K562 (cell line): ENCODE results near the gene SIRT5. TPM values are rescaled to one million over a fixed set of nuclear protein-coding genes. Genes with fewer than 3 reads are reported as not detected.

Source experiments
- ATAC-seq: fragments of 200-7000 bp; cut with Tn5 transposase; 3 replicates; pipeline ENCODE4 v1.9.1; 2020; ENCODE audit warnings: moderate library complexity
- BruUV-seq: library from RNA; stranded (reverse); fragments of 400-500 nt; replicated peaks from 2 replicates; lab custom pipeline; 2021; lab: Mats Ljungman, UMichigan
- CTCF ChIA-PET: fragments of 300-600 bp; formaldehyde crosslinking; extraction: SDS; loops from one replicate; lab custom pipeline; 2021; ENCODE audit warnings: low intra/inter-chr PET ratio; lab: Yijun Ruan, JAX
- POLR2A ChIA-PET: fragments of 300-600, 350-650 bp; sonication (Branson Sonifier 250); formaldehyde crosslinking; extraction: SDS; loops from one replicate; lab custom pipeline; 2021; ENCODE audit warnings: antibody characterized with exemption, inconsistent platforms; lab: Yijun Ruan, JAX
- DNase-seq, 4 experiments: peaks; one replicate each; pipeline versions ENCODE4 v3.0.0 to v3.0.0-alpha.2; 2011 to 2018; ENCODE audit warnings: low spot score in 3 of 4, mixed read lengths in 3 of 4; ENCODE audit errors: extremely low read depth in 1 of 4
- FAIRE-seq: peaks from 2 replicates; lab custom pipeline; 2011; peaks lifted over from hg19 to GRCh38; lab: Jason Lieb, UNC
- H2AFZ ChIP-seq: 2 replicates; pipeline ENCODE4 v1.6.0; 2011; ENCODE audit warnings: low read depth, low read length, control low read depth, inconsistent platforms
- H3K27ac ChIP-seq: fragments of 200-600 bp; 3 replicates; pipeline ENCODE4 v1.8.0; 2011; ENCODE audit warnings: low read depth, mild to moderate bottlenecking, control low read depth, inconsistent platforms, low read length, moderate library complexity, mixed read lengths; ENCODE audit errors: extremely low read depth
- H3K27me3 ChIP-seq, 2 experiments: fragments of 300-600 bp in 1 of 2; 2 replicates in 1 of 2; 3 replicates in 1 of 2; pipeline versions ENCODE4 v1.6.0 to v1.8.0; 2011; ENCODE audit warnings: inconsistent platforms in 2 of 2, low read length in 2 of 2, mild to moderate bottlenecking in 1 of 2, mixed read lengths in 1 of 2, moderate library complexity in 1 of 2; ENCODE audit not compliant: control insufficient read depth in 2 of 2, insufficient read depth in 2 of 2
- H3K36me3 ChIP-seq: fragments of 300-600 bp; 3 replicates; pipeline ENCODE4 v1.8.0; 2011; ENCODE audit warnings: mild to moderate bottlenecking, low read length, inconsistent platforms; ENCODE audit not compliant: control insufficient read depth, insufficient read depth
- H3K4me1 ChIP-seq, 2 experiments: fragments of 200-600 bp in 1 of 2; replicated peaks in 1 of 2; 2 replicates in 1 of 2; 3 replicates in 1 of 2; pipeline versions ENCODE4 v1.5.1 to v1.8.0; 2011; ENCODE audit warnings: inconsistent platforms in 2 of 2, low read length in 2 of 2, mild to moderate bottlenecking in 1 of 2, mixed read lengths in 1 of 2, moderate library complexity in 1 of 2; ENCODE audit not compliant: control insufficient read depth in 2 of 2, insufficient read depth in 2 of 2
- H3K4me2 ChIP-seq: 2 replicates; pipeline ENCODE4 v1.6.1; 2011; ENCODE audit warnings: low read length, control low read depth, inconsistent platforms, mixed read lengths; ENCODE audit not compliant: insufficient read depth
- H3K4me3 ChIP-seq: fragments of 200-600 bp; sonication (generic), shearing (Covaris generic); 2 replicates; pipeline ENCODE4 v1.5.1; 2016; ENCODE audit warnings: control low read depth, inconsistent platforms
- H3K79me2 ChIP-seq: fragments of 200-600 bp; 3 replicates; pipeline ENCODE4 v1.8.0; 2011; ENCODE audit warnings: low read length, inconsistent platforms; ENCODE audit not compliant: control insufficient read depth, insufficient read depth
- H3K9ac ChIP-seq, 2 experiments: 2 replicates each; pipeline versions ENCODE4 v1.6.0 to v1.6.1; 2011; ENCODE audit warnings: low read depth in 2 of 2, low read length in 2 of 2, control low read depth in 1 of 2, inconsistent platforms in 1 of 2, mild to moderate bottlenecking in 1 of 2, mixed read lengths in 1 of 2; ENCODE audit not compliant: insufficient read depth in 1 of 2
- H3K9me1 ChIP-seq: one replicate; pipeline ENCODE4 v1.6.0; 2011; ENCODE audit warnings: inconsistent platforms, mild to moderate bottlenecking, low read length, moderate library complexity; ENCODE audit not compliant: control insufficient read depth, insufficient read depth
- H3K9me3 ChIP-seq: replicated peaks from 2 replicates; pipeline ENCODE4 v1.5.1; 2011; ENCODE audit warnings: low read depth, low read length, inconsistent platforms; ENCODE audit not compliant: control insufficient read depth, insufficient read depth
- H4K20me1 ChIP-seq: replicated peaks from 2 replicates; pipeline ENCODE4 v1.6.1; 2011; ENCODE audit warnings: low read length, inconsistent platforms, mixed read lengths; ENCODE audit not compliant: control insufficient read depth, insufficient read depth
- CEBPG ChIP-seq, 3 experiments: fragments of 200-800 bp in 1 of 3; sonication (Bioruptor generic) in 1 of 3; sonication (generic) in 1 of 3; formaldehyde crosslinking in 1 of 3; IDR thresholded peaks in 2 of 3; conservative IDR thresholded peaks in 1 of 3; 2 replicates each; pipeline versions ENCODE4 v1.6.1 to v1.8.0; 2016 to 2022; ENCODE audit warnings: missing compliant biosample characterization in 2 of 3, missing genetic modification characterization in 2 of 3, mild to moderate bottlenecking in 1 of 3, missing genetic modification reagents in 1 of 3
- NR4A1 ChIP-seq, 2 experiments: fragments of 250-450 bp in 1 of 2; fragments of 450-650 bp in 1 of 2; sonication (Bioruptor Pico) in 1 of 2; IDR thresholded peaks; 2 replicates each; pipeline versions ENCODE4 v1.4.0 to v1.6.1; 2016 to 2020; ENCODE audit warnings: mild to moderate bottlenecking in 2 of 2, missing compliant biosample characterization in 1 of 2, missing genetic modification characterization in 1 of 2, moderate library complexity in 1 of 2
- WGBS: fragments of 100-300 bp; shearing (Covaris generic); methylation state at CpG from one replicate; pipeline ENCODE4 v1.1.6; 2016; ENCODE audit warnings: low coverage, mixed read lengths; ENCODE audit not compliant: insufficient coverage; ENCODE audit errors: missing lambda C conversion rate; 5-methylcytosine and 5-hydroxymethylcytosine counted together
- in situ Hi-C: fragments of 300-500 bp; cut with MboI; formaldehyde crosslinking; loops from 4 replicates; pipeline ENCODE4 v1.15.0; 2018; ENCODE audit warnings: inconsistent platforms, mixed read lengths
- intact Hi-C: fragments of 100-400 bp; cut with micrococcal nuclease; formaldehyde crosslinking; loops from 2 replicates; pipeline ENCODE4 v1.14.2; 2022
- polyA plus RNA-seq, 8 experiments: library from polyadenylated mRNA; depleted of rRNA in 4 of 8; stranded (reverse) in 5 of 8; unstranded in 3 of 8; fragments of >200 nt; fragmentation: Nextera tagmentation in 2 of 8; fragmentation: Illumina TruSeq in 1 of 8; extraction: Ambion mirVana in 2 of 8; extraction: Trizol in 1 of 8; gene quantifications; 2 replicates each; pipeline versions ENCODE4 v1.2.1 to v1.2.3, GENCODE V29; 2011 to 2014; ENCODE audit warnings: inconsistent platforms in 1 of 8, missing spikeins in 1 of 8
- total RNA-seq, 7 experiments: library from RNA; depleted of rRNA in 6 of 7; stranded (reverse); fragments of >200 nt in 6 of 7; fragmentation: Illumina TruSeq in 2 of 7; extraction: Trizol in 2 of 7; gene quantifications; 2 replicates each; pipeline versions ENCODE4 v1.2.1 to v1.2.3, GENCODE V29; 2011 to 2021; ENCODE audit warnings: low replicate concordance in 1 of 7
- TF ChIP-seq, protein P1 (sequence below), 2 experiments: fragments of 450-650 bp in 1 of 2; sonication (generic) in 1 of 2; formaldehyde crosslinking in 1 of 2; IDR thresholded peaks in 1 of 2; conservative IDR thresholded peaks in 1 of 2; 2 replicates each; pipeline versions ENCODE4 v1.6.1 to v1.8.1; 2016 to 2023; ENCODE audit warnings: mild to moderate bottlenecking in 2 of 2, moderate library complexity in 2 of 2, inconsistent platforms in 1 of 2, missing genetic modification reagents in 1 of 2
- TF ChIP-seq, protein P2 (sequence below): sonication (generic); formaldehyde crosslinking; IDR thresholded peaks from 2 replicates; pipeline ENCODE4 v1.8.0; 2022; ENCODE audit warnings: mild to moderate bottlenecking, missing genetic modification reagents
- TF ChIP-seq, protein P3 (sequence below): sonication (generic); formaldehyde crosslinking; IDR thresholded peaks from 2 replicates; pipeline ENCODE4 v1.8.0; 2022; ENCODE audit warnings: mild to moderate bottlenecking, missing genetic modification reagents

The SIRT5 gene
- total and polyA plus RNA-seq, 9 of the 15 experiments (the other 6 are each of a cell fraction or from before 2014, with no cell fraction given): 2.1 to 15.7 (median 11.4) TPM

DNA sequence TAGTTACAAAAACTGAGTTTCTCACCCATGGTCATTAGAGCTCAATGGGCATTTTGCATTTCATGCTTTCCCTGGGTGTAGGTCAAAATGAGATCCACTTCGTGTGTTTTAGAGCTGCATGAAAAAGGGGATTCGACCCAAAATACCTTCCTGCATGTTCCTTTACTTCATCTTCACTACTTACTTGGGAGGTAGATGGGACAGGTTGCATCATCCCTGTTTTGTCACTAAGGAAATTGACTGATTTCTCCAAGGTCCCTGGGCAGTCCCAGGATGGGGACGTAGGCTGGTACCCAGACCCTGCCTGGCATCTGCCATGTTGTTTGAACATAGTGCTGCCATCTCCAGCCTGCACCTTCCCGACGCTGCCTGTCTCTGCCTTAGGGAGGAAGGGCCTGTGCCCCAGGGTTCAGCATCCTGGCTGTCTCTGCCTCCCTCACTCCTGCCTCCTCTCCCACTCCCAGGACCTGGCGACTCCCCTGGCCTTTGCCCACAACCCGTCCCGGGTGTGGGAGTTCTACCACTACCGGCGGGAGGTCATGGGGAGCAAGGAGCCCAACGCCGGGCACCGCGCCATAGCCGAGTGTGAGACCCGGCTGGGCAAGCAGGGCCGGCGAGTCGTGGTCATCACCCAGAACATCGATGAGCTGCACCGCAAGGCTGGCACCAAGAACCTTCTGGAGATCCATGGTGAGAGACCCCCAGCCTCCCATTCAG is 17.0 kb downstream of the SIRT5 start:
- Histone ChIP-seq H2AFZ (no peak overlapping the region), H3K4me2 (no peak overlapping the region), H3K27ac (no peak overlapping the region), H4K20me1 (no peaks in the 10 kb centered on the region), H3K9ac (no peak overlapping the region), H3K4me1 (peaks cover 0 to 5% of the 10 kb centered on the region in 2 experiments; a peak in 2 of 5 replicates), H3K79me2 (no peaks in the 10 kb centered on the region), H3K9me1 (no peaks in the 10 kb centered on the region), H3K9me3 (no peaks in the 10 kb centered on the region), H3K4me3 (no peak overlapping the region), H3K27me3 (no peaks in the 10 kb centered on the region), H3K36me3 (peaks cover 43% of the 10 kb centered on the region)
- intact Hi-C loops: no loop called here
- TF ChIP-seq NR4A1 (CRISPR knock-in tag; IDR thresholded peaks at IDR 0.05): no peak
- no peak for TF ChIP-seq NR4A1 (tag; IDR thresholded peaks at IDR 0.05)
- peak; percentile 75 for TF ChIP-seq CEBPG (CRISPR knock-in tag; IDR thresholded peaks at IDR 0.05)
- TF ChIP-seq CEBPG (tag; conservative IDR thresholded peaks at IDR 0.05 in 1 of 2, IDR thresholded peaks at IDR 0.05 in 1 of 2): peak; percentile 26 to 40; a peak in 1 of 4 replicates
- TF ChIP-seq, protein P1, sequence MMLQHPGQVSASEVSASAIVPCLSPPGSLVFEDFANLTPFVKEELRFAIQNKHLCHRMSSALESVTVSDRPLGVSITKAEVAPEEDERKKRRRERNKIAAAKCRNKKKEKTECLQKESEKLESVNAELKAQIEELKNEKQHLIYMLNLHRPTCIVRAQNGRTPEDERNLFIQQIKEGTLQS (IDR thresholded peaks at IDR 0.05): peak; percentile 67
- TF ChIP-seq, protein P1 (CRISPR knock-in tag; conservative IDR thresholded peaks at IDR 0.05): no peak
- TF ChIP-seq, protein P2, sequence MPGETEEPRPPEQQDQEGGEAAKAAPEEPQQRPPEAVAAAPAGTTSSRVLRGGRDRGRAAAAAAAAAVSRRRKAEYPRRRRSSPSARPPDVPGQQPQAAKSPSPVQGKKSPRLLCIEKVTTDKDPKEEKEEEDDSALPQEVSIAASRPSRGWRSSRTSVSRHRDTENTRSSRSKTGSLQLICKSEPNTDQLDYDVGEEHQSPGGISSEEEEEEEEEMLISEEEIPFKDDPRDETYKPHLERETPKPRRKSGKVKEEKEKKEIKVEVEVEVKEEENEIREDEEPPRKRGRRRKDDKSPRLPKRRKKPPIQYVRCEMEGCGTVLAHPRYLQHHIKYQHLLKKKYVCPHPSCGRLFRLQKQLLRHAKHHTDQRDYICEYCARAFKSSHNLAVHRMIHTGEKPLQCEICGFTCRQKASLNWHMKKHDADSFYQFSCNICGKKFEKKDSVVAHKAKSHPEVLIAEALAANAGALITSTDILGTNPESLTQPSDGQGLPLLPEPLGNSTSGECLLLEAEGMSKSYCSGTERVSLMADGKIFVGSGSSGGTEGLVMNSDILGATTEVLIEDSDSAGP (CRISPR knock-in tag): 0 out of 2 replicates have a peak, but pooled peaks have one; percentile 8
- TF ChIP-seq, protein P3, sequence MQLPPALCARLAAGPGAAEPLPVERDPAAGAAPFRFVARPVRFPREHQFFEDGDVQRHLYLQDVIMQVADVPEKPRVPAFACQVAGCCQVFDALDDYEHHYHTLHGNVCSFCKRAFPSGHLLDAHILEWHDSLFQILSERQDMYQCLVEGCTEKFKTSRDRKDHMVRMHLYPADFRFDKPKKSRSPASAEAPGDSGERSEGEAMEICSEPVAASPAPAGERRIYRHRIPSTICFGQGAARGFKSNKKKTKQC: no peak
- ATAC-seq (no peak), FAIRE-seq (peak; percentile 11), DNase-seq (no peak)
- ChIA-PET CTCF (interaction anchor here (0.8 kb wide), 1 partner anchor 476 kb away, joined by 3 read pairs; no protein-coding TSS in a partner anchor), POLR2A (interaction anchor here (0.6 kb wide), 1 partner anchor 11 kb away, joined by 3 read pairs; no protein-coding TSS in a partner anchor)
- 89% methylated on average over 12 of the region's 21 CpGs for WGBS
- in situ Hi-C loops: no loop called here
- no TSS peak for BruUV-seq
